Colonic mucosa (tissue), 4 donors: Measurements from ENCODE around the gene NR3C2. TPM values are rescaled to one million over a fixed set of nuclear protein-coding genes. Genes with fewer than 3 reads are reported as not detected.

ENCODE experiments used
- DNase-seq: peaks from one replicate; pipeline ENCODE4 v3.0.0-alpha.2; 2020
- H3K27ac ChIP-seq: fragments of 200-600 bp; one replicate; pipeline ENCODE4 v1.8.0; 2021
- H3K27me3 ChIP-seq: fragments of 200-600 bp; one replicate; pipeline ENCODE4 v1.8.0; 2021
- H3K36me3 ChIP-seq: fragments of 200-600 bp; one replicate; pipeline ENCODE4 v1.8.0; 2021
- H3K4me1 ChIP-seq: fragments of 200-600 bp; one replicate; pipeline ENCODE4 v1.8.0; 2021; ENCODE audit warnings: mild to moderate bottlenecking
- H3K4me3 ChIP-seq: fragments of 200-600 bp; one replicate; pipeline ENCODE4 v1.8.0; 2021
- H3K9ac ChIP-seq, 2 donors: one replicate each; pipeline ENCODE4 v1.7.0; 2013; ENCODE audit warnings: control low read depth in 2 of 2, low read depth in 2 of 2, low read length in 2 of 2
- H3K9me3 ChIP-seq: fragments of 200-600 bp; one replicate; pipeline ENCODE4 v1.8.0; 2021
- CTCF ChIP-seq: fragments of 200-600 bp; IDR thresholded peaks from one replicate; pipeline ENCODE4 v1.8.0; 2022; ENCODE audit warnings: antibody characterized with exemption, mild to moderate bottlenecking
- intact Hi-C: fragments of 100-400 bp; cut with DNase I; formaldehyde crosslinking; loops from one replicate; pipeline ENCODE4 v1.14.1; 2022
- total RNA-seq, 2 donors: library from RNA; stranded (reverse); fragmentation: NEBNext Ultra II Directional in 1 of 2; extraction: Animal tissue kit (Norgen Biotek cat#: 25700) in 1 of 2; gene quantifications; one replicate each; pipeline ENCODE4 v1.2.1, GENCODE V29; 2021
- donor health status: healthy.
- donor health status: DM: no; HTN: no; CAD: no.
- donor health status: DM: no; HTN: no; CAD: no.

Gene NR3C2
- total RNA-seq, 2 donors from 2014 or later = 74.8 to 96.0 TPM

GRCh38 chr4:148391056-148391455, 51.2 kb downstream of the NR3C2 start:
- Histone ChIP-seq H3K4me3 (no peak overlapping the region), H3K4me1 (peaks cover 3% of the 10 kb centered on the region), H3K27ac (no peak overlapping the region), H3K36me3 (no peaks in the 10 kb centered on the region), H3K27me3 (no peaks in the 10 kb centered on the region), H3K9me3 (no peaks in the 10 kb centered on the region), H3K9ac (no peak overlapping the region)
- intact Hi-C loops = no loop called here
- TF ChIP-seq CTCF = no peak
- DNase-seq = no peak

DNA sequence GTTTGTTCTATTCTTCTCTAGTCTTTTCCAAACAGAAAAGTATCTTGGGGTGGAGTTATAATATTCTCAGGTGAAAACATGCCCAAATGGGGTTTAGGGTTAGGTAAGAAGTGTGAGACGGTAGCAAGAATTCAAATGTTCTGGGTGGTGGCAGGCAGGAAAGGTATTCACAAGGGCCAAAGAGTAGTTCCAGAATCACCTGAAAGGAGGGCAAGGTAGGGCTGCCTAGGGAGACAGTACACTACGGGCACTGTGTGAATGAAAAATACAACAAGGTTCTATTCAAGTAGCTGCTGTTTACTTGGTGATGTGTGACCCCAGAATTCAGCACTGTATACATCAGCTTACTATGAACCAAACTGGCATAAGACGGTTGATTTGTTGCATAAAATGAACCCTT, 51.9 kb downstream of the NR3C2 start:
- Histone ChIP-seq H3K4me3 (no peak overlapping the region), H3K27ac (no peak overlapping the region), H3K36me3 (no peaks in the 10 kb centered on the region), H3K9me3 (no peaks in the 10 kb centered on the region), H3K9ac (no peak overlapping the region), H3K4me1 (peaks cover 3% of the 10 kb centered on the region), H3K27me3 (no peaks in the 10 kb centered on the region)
- no peak for TF ChIP-seq CTCF
- intact Hi-C loops = no loop called here
- DNase-seq = no peak

GRCh38 chr4:148380291-148380690, 61.9 kb downstream of the NR3C2 start:
- no peak for DNase-seq
- no peaks in the 10 kb centered on the region for H3K4me1 ChIP-seq
- no peak overlapping the region for H3K4me3 ChIP-seq
- no peaks in the 10 kb centered on the region for H3K36me3 ChIP-seq
- H3K9ac ChIP-seq = no peak overlapping the region
- TF ChIP-seq CTCF = no peak
- no peaks in the 10 kb centered on the region for H3K9me3 ChIP-seq
- no peaks in the 10 kb centered on the region for H3K27me3 ChIP-seq
- intact Hi-C loops = no loop called here
- H3K27ac ChIP-seq = no peak overlapping the region

- no peaks in the 10 kb centered on the region for H3K27me3 ChIP-seq
- peak overlapping the region; percentile 14 for H3K27ac ChIP-seq
- no peak overlapping the region for H3K4me3 ChIP-seq
- intact Hi-C loops = no loop called here
- no peaks in the 10 kb centered on the region for H3K4me1 ChIP-seq
- peak; percentile 77 for DNase-seq
- no peaks in the 10 kb centered on the region for H3K36me3 ChIP-seq
- H3K9me3 ChIP-seq = no peaks in the 10 kb centered on the region
- H3K9ac ChIP-seq = no peak overlapping the region
- TF ChIP-seq CTCF = no peak
Measured at GRCh38 chr4:148376151-148376550, 66.1 kb downstream of the NR3C2 start.

- Histone ChIP-seq H3K27ac (no peak overlapping the region), H3K36me3 (no peaks in the 10 kb centered on the region), H3K4me3 (no peak overlapping the region), H3K9ac (no peak overlapping the region), H3K27me3 (no peaks in the 10 kb centered on the region), H3K9me3 (no peaks in the 10 kb centered on the region), H3K4me1 (no peaks in the 10 kb centered on the region)
- no peak for TF ChIP-seq CTCF
- intact Hi-C loops = no loop called here
- no peak for DNase-seq
Measured at GRCh38 chr4:148375584-148375983, 66.6 kb downstream of the NR3C2 start.

DNA sequence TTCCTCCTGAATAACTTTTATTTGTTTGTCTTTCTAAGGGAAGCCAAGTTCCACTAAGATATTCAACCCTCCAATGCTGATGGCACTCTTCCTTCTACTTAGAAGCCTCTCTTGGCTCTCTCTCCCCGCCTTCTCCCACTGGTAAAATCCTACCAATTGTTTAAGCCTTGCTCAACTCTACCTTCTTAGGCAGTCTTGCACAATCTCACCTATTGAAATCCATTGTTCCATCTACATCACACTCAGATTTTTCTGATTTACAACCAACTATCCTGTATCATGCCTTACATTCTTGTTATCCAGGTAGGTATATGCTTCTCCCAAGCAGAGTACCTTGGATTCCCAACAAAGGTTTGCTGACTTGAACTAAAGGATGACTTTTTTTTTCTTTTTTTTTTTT, 69.1 kb downstream of the NR3C2 start:
- Histone ChIP-seq H3K27ac (no peak overlapping the region), H3K36me3 (no peaks in the 10 kb centered on the region), H3K4me1 (no peaks in the 10 kb centered on the region), H3K27me3 (no peaks in the 10 kb centered on the region), H3K4me3 (no peak overlapping the region), H3K9me3 (no peaks in the 10 kb centered on the region), H3K9ac (no peak overlapping the region)
- DNase-seq = no peak
- TF ChIP-seq CTCF = no peak
- intact Hi-C loops = no loop called here
